H1 (cell line): ENCODE data around the gene ARID1B. TPM values are rescaled to one million over a fixed set of nuclear protein-coding genes. Genes with fewer than 3 reads are reported as not detected.

Source experiments
- CTCF ChIA-PET: fragments of 300-600 bp; sonication (Branson Sonifier 250); formaldehyde crosslinking; loops from one replicate; lab custom pipeline; 2021; ENCODE audit not compliant: partially characterized antibody; lab: Charles Lee
- POLR2A ChIA-PET: fragments of 300-600 bp; sonication (Branson Sonifier 250); formaldehyde crosslinking; loops from one replicate; lab custom pipeline; 2021; ENCODE audit warnings: inconsistent platforms; ENCODE audit not compliant: partially characterized antibody; lab: Charles Lee
- DNase-seq, 2 experiments: peaks; one replicate each; pipeline versions ENCODE4 v3.0.0 to v3.0.0-alpha.2; 2010 to 2022; ENCODE audit warnings: low spot score in 2 of 2, low read depth in 1 of 2, mixed read lengths in 1 of 2
- FAIRE-seq: peaks from 2 replicates; lab custom pipeline; 2011; peaks lifted over from hg19 to GRCh38; lab: Jason Lieb, UNC
- H2AFZ ChIP-seq: 2 replicates; pipeline ENCODE4 v1.8.1; 2012; ENCODE audit warnings: low read length, inconsistent platforms
- H2AK5ac ChIP-seq: 2 replicates; pipeline ENCODE4 v1.6.1; 2013; ENCODE audit warnings: low read depth, low read length
- H2BK120ac ChIP-seq: replicated peaks from 2 replicates; pipeline ENCODE3; 2013; ENCODE audit warnings: low read depth, low read length, inconsistent platforms
- H2BK12ac ChIP-seq: 2 replicates; pipeline ENCODE4 v1.6.1; 2013; ENCODE audit warnings: low read depth, low read length
- H2BK15ac ChIP-seq: 2 replicates; pipeline ENCODE4 v1.6.1; 2013; ENCODE audit warnings: low read length
- H2BK20ac ChIP-seq: 2 replicates; pipeline ENCODE4 v1.6.1; 2013; ENCODE audit warnings: low read length
- H2BK5ac ChIP-seq: 2 replicates; pipeline ENCODE4 v1.6.1; 2013; ENCODE audit warnings: low read depth, low read length
- H3K14ac ChIP-seq: 2 replicates; pipeline ENCODE4 v1.6.1; 2013; ENCODE audit warnings: inconsistent platforms; ENCODE audit not compliant: insufficient read length
- H3K18ac ChIP-seq: 2 replicates; pipeline ENCODE4 v1.6.1; 2013; ENCODE audit warnings: low read length; ENCODE audit errors: extremely low read depth
- H3K23ac ChIP-seq: 2 replicates; pipeline ENCODE4 v1.6.1; 2013; ENCODE audit warnings: inconsistent platforms; ENCODE audit not compliant: insufficient read length
- H3K23me2 ChIP-seq: 2 replicates; pipeline ENCODE4 v1.6.1; 2013; ENCODE audit warnings: low read depth, low read length
- H3K27ac ChIP-seq: 2 replicates; pipeline ENCODE4 v1.6.1; 2011; ENCODE audit warnings: low read depth, low read length, inconsistent platforms
- H3K27me3 ChIP-seq, 4 experiments: replicated peaks in 1 of 4; 1 replicate in 1 of 4; 2 replicates in 3 of 4; pipeline versions ENCODE4 v1.6.1 to v1.8.1; 2011 to 2013; ENCODE audit warnings: low read length in 3 of 4, mild to moderate bottlenecking in 3 of 4, inconsistent platforms in 2 of 4, mixed read lengths in 2 of 4, moderate library complexity in 1 of 4; ENCODE audit not compliant: control insufficient read depth in 3 of 4, insufficient read depth in 3 of 4; ENCODE audit errors: extremely low read depth in 1 of 4
- H3K36me3 ChIP-seq, 4 experiments: 2 replicates each; pipeline versions ENCODE4 v1.6.1 to v1.8.1; 2011 to 2013; ENCODE audit warnings: mild to moderate bottlenecking in 4 of 4, low read length in 3 of 4, moderate library complexity in 2 of 4, control low read depth in 1 of 4, inconsistent platforms in 1 of 4; ENCODE audit not compliant: insufficient read depth in 4 of 4, control insufficient read depth in 2 of 4
- H3K4ac ChIP-seq: replicated peaks from 2 replicates; pipeline ENCODE3; 2013; ENCODE audit warnings: low read length, low read depth, mixed read lengths, inconsistent platforms; ENCODE audit not compliant: insufficient read length
- H3K4me1 ChIP-seq, 4 experiments: replicated peaks in 1 of 4; 1 replicate in 1 of 4; 2 replicates in 3 of 4; pipeline versions ENCODE4 v1.6.1 to v1.8.1; 2011 to 2013; ENCODE audit warnings: low read length in 3 of 4, inconsistent platforms in 2 of 4, mixed read lengths in 1 of 4; ENCODE audit not compliant: insufficient read depth in 4 of 4, control insufficient read depth in 3 of 4
- H3K4me2 ChIP-seq, 2 experiments: 2 replicates each; pipeline versions ENCODE4 v1.6.1 to v1.8.1; 2011 to 2013; ENCODE audit warnings: low read depth in 2 of 2, low read length in 2 of 2, control low read depth in 1 of 2, inconsistent platforms in 1 of 2, mild to moderate bottlenecking in 1 of 2; ENCODE audit not compliant: insufficient read depth in 1 of 2
- H3K4me3 ChIP-seq, 4 experiments: fragments of 200-600, 300-600 bp in 1 of 4; sonication (generic), shearing (Covaris generic), sonication (Bioruptor Twin) in 1 of 4; 2 replicates each; pipeline versions ENCODE4 v1.5.1 to v1.8.1; 2011 to 2016; ENCODE audit warnings: low read length in 4 of 4, low read depth in 3 of 4, control low read depth in 2 of 4, inconsistent platforms in 2 of 4, mild to moderate bottlenecking in 2 of 4, mixed read lengths in 1 of 4, moderate library complexity in 1 of 4; ENCODE audit not compliant: insufficient read depth in 2 of 4; ENCODE audit errors: extremely low read depth in 1 of 4
- H3K56ac ChIP-seq: replicated peaks from 2 replicates; pipeline ENCODE3; 2013; ENCODE audit warnings: low read depth, mild to moderate bottlenecking, mixed read lengths, low read length, inconsistent platforms; ENCODE audit not compliant: insufficient read length
- H3K79me1 ChIP-seq: 2 replicates; pipeline ENCODE4 v1.6.1; 2013; ENCODE audit warnings: low read depth, low read length, control low read depth
- H3K79me2 ChIP-seq, 2 experiments: 2 replicates each; pipeline versions ENCODE4 v1.6.1 to v1.8.1; 2012 to 2013; ENCODE audit warnings: low read length in 2 of 2, mild to moderate bottlenecking in 2 of 2, inconsistent platforms in 1 of 2; ENCODE audit not compliant: insufficient read depth in 2 of 2, control insufficient read depth in 1 of 2
- H3K9ac ChIP-seq, 4 experiments: replicated peaks in 1 of 4; 1 replicate in 1 of 4; 2 replicates in 3 of 4; pipeline versions ENCODE4 v1.6.1 to v1.8.1; 2011 to 2013; ENCODE audit warnings: low read depth in 3 of 4, low read length in 3 of 4, control low read depth in 2 of 4, mild to moderate bottlenecking in 2 of 4, moderate library complexity in 2 of 4, inconsistent platforms in 1 of 4; ENCODE audit errors: extremely low read depth in 1 of 4
- H3K9me3 ChIP-seq, 2 experiments: 2 replicates each; pipeline versions ENCODE4 v1.6.1 to v1.8.1; 2012 to 2013; ENCODE audit warnings: mild to moderate bottlenecking in 2 of 2, moderate library complexity in 2 of 2, control low read depth in 1 of 2, inconsistent platforms in 1 of 2, low read depth in 1 of 2, low read length in 1 of 2, mixed read lengths in 1 of 2; ENCODE audit not compliant: insufficient read depth in 2 of 2
- H4K20me1 ChIP-seq, 2 experiments: replicated peaks in 1 of 2; 2 replicates each; pipeline versions ENCODE3 to v1.8.1; 2011 to 2013; ENCODE audit warnings: inconsistent platforms in 2 of 2, low read length in 2 of 2, mild to moderate bottlenecking in 1 of 2; ENCODE audit not compliant: insufficient read depth in 2 of 2, control insufficient read depth in 1 of 2
- H4K5ac ChIP-seq: 2 replicates; pipeline ENCODE4 v1.6.1; 2013; ENCODE audit warnings: low read length, low read depth, mixed read lengths, inconsistent platforms; ENCODE audit not compliant: insufficient read length
- H4K8ac ChIP-seq: 2 replicates; pipeline ENCODE4 v1.8.0; 2013; ENCODE audit warnings: mild to moderate bottlenecking, moderate library complexity, low read length, inconsistent platforms; ENCODE audit not compliant: insufficient read depth; ENCODE audit errors: extremely low read depth
- H4K91ac ChIP-seq: replicated peaks from 2 replicates; pipeline ENCODE3; 2013; ENCODE audit warnings: low read length, mixed read lengths, inconsistent platforms; ENCODE audit not compliant: insufficient read length
- FOSL1 ChIP-seq: IDR thresholded peaks from 2 replicates; pipeline ENCODE4 v1.6.1; 2011; ENCODE audit warnings: mild to moderate bottlenecking, low read depth, low read length, moderate library complexity; ENCODE audit not compliant: insufficient read depth
- KDM1A ChIP-seq: fragments of 200-600, 300-600 bp; sonication (generic); IDR thresholded peaks from 2 replicates; pipeline ENCODE4 v1.7.1; 2016; ENCODE audit warnings: mild to moderate bottlenecking, low read length, borderline replicate concordance
- KDM4A ChIP-seq: IDR thresholded peaks from one replicate; pipeline ENCODE4 v1.7.1; 2012; ENCODE audit warnings: low read depth, mild to moderate bottlenecking, moderate library complexity, low read length, inconsistent platforms; ENCODE audit not compliant: severe bottlenecking
- NANOG ChIP-seq: IDR thresholded peaks from 2 replicates; pipeline ENCODE4 v1.6.1; 2011; ENCODE audit warnings: low read length, low read depth, mild to moderate bottlenecking, inconsistent platforms; ENCODE audit not compliant: insufficient read depth, poor library complexity, severe bottlenecking
- SP4 ChIP-seq: IDR thresholded peaks from 2 replicates; pipeline ENCODE4 v1.6.1; 2012; ENCODE audit warnings: low read length, inconsistent platforms
- WGBS, 2 experiments: shearing (Covaris generic) in 1 of 2; methylation state at CpG; one replicate each; pipeline versions ENCODE4 v1.1.6 to v1.1.7; 2013 to 2015; ENCODE audit warnings: low lambda C conversion rate in 2 of 2, mixed read lengths in 2 of 2, inconsistent platforms in 1 of 2, low coverage in 1 of 2, missing lambda C conversion rate in 1 of 2; ENCODE audit not compliant: insufficient replicate concordance in 2 of 2, insufficient coverage in 1 of 2, insufficient read length in 1 of 2; ENCODE audit errors: extremely low coverage in 1 of 2, missing lambda C conversion rate in 1 of 2; 5-methylcytosine and 5-hydroxymethylcytosine counted together
- polyA plus RNA-seq, 7 experiments: library from polyadenylated mRNA; depleted of rRNA in 3 of 7; stranded (reverse) in 5 of 7; unstranded in 2 of 7; fragments of >200 nt in 5 of 7; fragments of 200-250 nt in 2 of 7; gene quantifications; 1 replicate in 5 of 7; 2 replicates in 1 of 7; 4 replicates in 1 of 7; pipeline versions ENCODE4 v1.2.1 to v1.2.3, GENCODE V29; 2011 to 2013; ENCODE audit warnings: missing spikeins in 2 of 7, mixed read lengths in 2 of 7
- total RNA-seq: library from RNA; stranded (reverse); fragmentation: NEBNext Ultra II Directional; extraction: Animal tissue kit (Norgen Biotek cat#: 25700); gene quantifications from 2 replicates; pipeline ENCODE4 v1.2.1, GENCODE V29; 2021

ARID1B gene
- total and polyA plus RNA-seq, 2 of the 8 experiments (the other 6 are each of a cell fraction or from before 2014, with no cell fraction given) = 24.3 to 70.3 TPM

GRCh38 chr6:157164972-157165371 is 387.8 kb downstream of the ARID1B start:
- TF ChIP-seq SP4 (no peak), KDM1A (no peak), NANOG (no peak), KDM4A (no peak), FOSL1 (no peak)
- Histone ChIP-seq H4K8ac (no peak overlapping the region), H4K20me1 (no peaks in the 10 kb centered on the region), H4K5ac (no peak overlapping the region), H2BK120ac (no peak overlapping the region), H3K4me2 (no peak overlapping the region), H3K79me1 (no peaks in the 10 kb centered on the region), H4K91ac (no peak overlapping the region), H3K56ac (no peak overlapping the region), H2AFZ (no peak overlapping the region), H3K23ac (no peak overlapping the region), H3K4ac (no peak overlapping the region), H3K27me3 (no peaks in the 10 kb centered on the region), H2BK5ac (no peak overlapping the region), H3K79me2 (no peaks in the 10 kb centered on the region), H3K14ac (no peak overlapping the region), H3K4me1 (no peaks in the 10 kb centered on the region; a peak in 2 of 7 replicates), H3K9ac (no peak overlapping the region), H2BK15ac (no peak overlapping the region), H3K18ac (no peak overlapping the region), H3K36me3 (peaks cover 0 to 6% (median 0%) of the 10 kb centered on the region in 4 experiments; a peak in 2 of 8 replicates), H2BK20ac (no peak overlapping the region), H3K4me3 (no peak overlapping the region), H3K9me3 (no peaks in the 10 kb centered on the region), H2BK12ac (no peak overlapping the region), H3K27ac (no peak overlapping the region), H2AK5ac (no peak overlapping the region), H3K23me2 (no peaks in the 10 kb centered on the region)
- ChIA-PET POLR2A (interaction anchor here (0.6 kb wide), 1 partner anchor 9 kb away, joined by 3 read pairs; no protein-coding TSS in a partner anchor), CTCF (interaction anchor here (0.9 to 3.0 kb wide), 9 partner anchors 9 to 119 kb away, joined by 3 to 10 read pairs (median 5); no protein-coding TSS in a partner anchor)
- DNase-seq (no peak), FAIRE-seq (no peak)
- 100% methylated on average over 1 of the region's 1 CpG; no CpG with 5 or more reads in 1 of the 2 experiments for WGBS, 2 experiments
